A549 (cell line): Measurements from ENCODE around the gene UBC.
"Not testable (repeated sequence)": the region's sequence is repeated elsewhere in the genome, so short reads cannot be mapped to it uniquely, and the experiment has no call there.

Experiments
- CHD2 ChIP-seq: fragments of 150-350 bp; IDR thresholded peaks from 2 replicates; pipeline ENCODE4 v1.6.1; 2014; ENCODE audit warnings: low read length; ENCODE audit not compliant: partially characterized antibody
- MYC ChIP-seq: IDR thresholded peaks from 2 replicates; pipeline ENCODE4 v1.6.1; 2012; ENCODE audit warnings: mild to moderate bottlenecking, inconsistent platforms, low read length, improper control_type of control experiment, borderline replicate concordance
- PHF8 ChIP-seq: fragments of 200-600 bp; sonication (generic); IDR thresholded peaks from 2 replicates; pipeline ENCODE4 v1.6.1; 2016; ENCODE audit warnings: low read depth, mild to moderate bottlenecking, antibody characterized with exemption, moderate library complexity, borderline replicate concordance
- POLR2A ChIP-seq: IDR thresholded peaks from 2 replicates; pipeline ENCODE4 v1.6.1; 2012; ENCODE audit warnings: mild to moderate bottlenecking, low read length
- POLR2AphosphoS2 ChIP-seq: conservative IDR thresholded peaks from 2 replicates; pipeline ENCODE4 v1.6.1; 2012; ENCODE audit warnings: low read length, improper control_type of control experiment, inconsistent platforms
- RAD21 ChIP-seq, 2 experiments: fragments of >200 bp in 1 of 2; sonication (Bioruptor Twin) in 1 of 2; formaldehyde crosslinking in 1 of 2; IDR thresholded peaks in 1 of 2; conservative IDR thresholded peaks in 1 of 2; 2 replicates in 1 of 2; 3 replicates in 1 of 2; pipeline ENCODE4 v1.6.1; 2012 to 2018; ENCODE audit warnings: inconsistent platforms in 1 of 2
- TF ChIP-seq, protein P1 (sequence below): fragments of >200 bp; sonication (Bioruptor Twin); formaldehyde crosslinking; IDR thresholded peaks from 3 replicates; pipeline ENCODE4 v1.5.1; 2016
- TF ChIP-seq, protein P2 (sequence below): fragments of 450-650 bp; IDR thresholded peaks from 2 replicates; pipeline ENCODE4 v1.6.1; 2014; ENCODE audit warnings: antibody characterized with exemption
- TF ChIP-seq, protein P3 (sequence below): fragments of >200 bp; sonication (Bioruptor Twin); formaldehyde crosslinking; IDR thresholded peaks from 3 replicates; pipeline ENCODE4 v1.6.1; 2016
- TF ChIP-seq, protein P4 (sequence below): fragments of 200-600 bp; sonication (generic); IDR thresholded peaks from 2 replicates; pipeline ENCODE4 v1.6.1; 2016; ENCODE audit warnings: antibody characterized with exemption, mild to moderate bottlenecking, moderate library complexity

DNA sequence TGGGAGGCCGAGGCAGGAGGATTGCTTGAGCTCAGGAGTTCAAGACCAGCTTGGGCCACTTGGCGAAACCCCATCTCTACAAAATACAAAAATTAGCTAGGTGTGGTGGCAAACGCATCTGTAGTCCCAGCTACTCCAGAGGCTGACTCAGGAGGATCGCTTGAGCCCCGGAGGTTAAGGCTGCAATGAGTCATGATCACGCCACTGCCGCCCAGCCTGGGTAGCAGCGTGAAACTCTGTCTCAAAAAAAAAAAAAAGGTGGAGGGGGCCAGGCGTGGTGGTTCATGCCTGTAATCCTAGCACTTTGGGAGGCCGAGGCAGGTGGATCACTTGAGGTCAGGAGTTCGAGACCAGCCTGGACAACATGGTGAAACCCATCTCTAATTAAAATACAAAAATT is 34.1 kb downstream of the UBC start:
- TF ChIP-seq MYC; POLR2A; RAD21 (conservative IDR thresholded peaks at IDR 0.05 in 1 of 2, IDR thresholded peaks at IDR 0.05 in 1 of 2); CHD2; POLR2AphosphoS2; PHF8: not testable (repeated sequence)
- TF ChIP-seq, protein P1, sequence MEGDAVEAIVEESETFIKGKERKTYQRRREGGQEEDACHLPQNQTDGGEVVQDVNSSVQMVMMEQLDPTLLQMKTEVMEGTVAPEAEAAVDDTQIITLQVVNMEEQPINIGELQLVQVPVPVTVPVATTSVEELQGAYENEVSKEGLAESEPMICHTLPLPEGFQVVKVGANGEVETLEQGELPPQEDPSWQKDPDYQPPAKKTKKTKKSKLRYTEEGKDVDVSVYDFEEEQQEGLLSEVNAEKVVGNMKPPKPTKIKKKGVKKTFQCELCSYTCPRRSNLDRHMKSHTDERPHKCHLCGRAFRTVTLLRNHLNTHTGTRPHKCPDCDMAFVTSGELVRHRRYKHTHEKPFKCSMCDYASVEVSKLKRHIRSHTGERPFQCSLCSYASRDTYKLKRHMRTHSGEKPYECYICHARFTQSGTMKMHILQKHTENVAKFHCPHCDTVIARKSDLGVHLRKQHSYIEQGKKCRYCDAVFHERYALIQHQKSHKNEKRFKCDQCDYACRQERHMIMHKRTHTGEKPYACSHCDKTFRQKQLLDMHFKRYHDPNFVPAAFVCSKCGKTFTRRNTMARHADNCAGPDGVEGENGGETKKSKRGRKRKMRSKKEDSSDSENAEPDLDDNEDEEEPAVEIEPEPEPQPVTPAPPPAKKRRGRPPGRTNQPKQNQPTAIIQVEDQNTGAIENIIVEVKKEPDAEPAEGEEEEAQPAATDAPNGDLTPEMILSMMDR: not testable (repeated sequence)
- TF ChIP-seq, protein P2, sequence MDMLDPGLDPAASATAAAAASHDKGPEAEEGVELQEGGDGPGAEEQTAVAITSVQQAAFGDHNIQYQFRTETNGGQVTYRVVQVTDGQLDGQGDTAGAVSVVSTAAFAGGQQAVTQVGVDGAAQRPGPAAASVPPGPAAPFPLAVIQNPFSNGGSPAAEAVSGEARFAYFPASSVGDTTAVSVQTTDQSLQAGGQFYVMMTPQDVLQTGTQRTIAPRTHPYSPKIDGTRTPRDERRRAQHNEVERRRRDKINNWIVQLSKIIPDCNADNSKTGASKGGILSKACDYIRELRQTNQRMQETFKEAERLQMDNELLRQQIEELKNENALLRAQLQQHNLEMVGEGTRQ: not testable (repeated sequence)
- TF ChIP-seq, protein P3, sequence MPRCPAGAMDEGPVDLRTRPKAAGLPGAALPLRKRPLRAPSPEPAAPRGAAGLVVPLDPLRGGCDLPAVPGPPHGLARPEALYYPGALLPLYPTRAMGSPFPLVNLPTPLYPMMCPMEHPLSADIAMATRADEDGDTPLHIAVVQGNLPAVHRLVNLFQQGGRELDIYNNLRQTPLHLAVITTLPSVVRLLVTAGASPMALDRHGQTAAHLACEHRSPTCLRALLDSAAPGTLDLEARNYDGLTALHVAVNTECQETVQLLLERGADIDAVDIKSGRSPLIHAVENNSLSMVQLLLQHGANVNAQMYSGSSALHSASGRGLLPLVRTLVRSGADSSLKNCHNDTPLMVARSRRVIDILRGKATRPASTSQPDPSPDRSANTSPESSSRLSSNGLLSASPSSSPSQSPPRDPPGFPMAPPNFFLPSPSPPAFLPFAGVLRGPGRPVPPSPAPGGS: not testable (repeated sequence)
- TF ChIP-seq, protein P4, sequence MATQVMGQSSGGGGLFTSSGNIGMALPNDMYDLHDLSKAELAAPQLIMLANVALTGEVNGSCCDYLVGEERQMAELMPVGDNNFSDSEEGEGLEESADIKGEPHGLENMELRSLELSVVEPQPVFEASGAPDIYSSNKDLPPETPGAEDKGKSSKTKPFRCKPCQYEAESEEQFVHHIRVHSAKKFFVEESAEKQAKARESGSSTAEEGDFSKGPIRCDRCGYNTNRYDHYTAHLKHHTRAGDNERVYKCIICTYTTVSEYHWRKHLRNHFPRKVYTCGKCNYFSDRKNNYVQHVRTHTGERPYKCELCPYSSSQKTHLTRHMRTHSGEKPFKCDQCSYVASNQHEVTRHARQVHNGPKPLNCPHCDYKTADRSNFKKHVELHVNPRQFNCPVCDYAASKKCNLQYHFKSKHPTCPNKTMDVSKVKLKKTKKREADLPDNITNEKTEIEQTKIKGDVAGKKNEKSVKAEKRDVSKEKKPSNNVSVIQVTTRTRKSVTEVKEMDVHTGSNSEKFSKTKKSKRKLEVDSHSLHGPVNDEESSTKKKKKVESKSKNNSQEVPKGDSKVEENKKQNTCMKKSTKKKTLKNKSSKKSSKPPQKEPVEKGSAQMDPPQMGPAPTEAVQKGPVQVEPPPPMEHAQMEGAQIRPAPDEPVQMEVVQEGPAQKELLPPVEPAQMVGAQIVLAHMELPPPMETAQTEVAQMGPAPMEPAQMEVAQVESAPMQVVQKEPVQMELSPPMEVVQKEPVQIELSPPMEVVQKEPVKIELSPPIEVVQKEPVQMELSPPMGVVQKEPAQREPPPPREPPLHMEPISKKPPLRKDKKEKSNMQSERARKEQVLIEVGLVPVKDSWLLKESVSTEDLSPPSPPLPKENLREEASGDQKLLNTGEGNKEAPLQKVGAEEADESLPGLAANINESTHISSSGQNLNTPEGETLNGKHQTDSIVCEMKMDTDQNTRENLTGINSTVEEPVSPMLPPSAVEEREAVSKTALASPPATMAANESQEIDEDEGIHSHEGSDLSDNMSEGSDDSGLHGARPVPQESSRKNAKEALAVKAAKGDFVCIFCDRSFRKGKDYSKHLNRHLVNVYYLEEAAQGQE: not testable (repeated sequence)
